Fibroblast of pulmonary artery (primary cell): ENCODE data around the gene HOXB7.

Experiments used
- DNase-seq: peaks from one replicate; pipeline ENCODE4 v3.0.0-alpha.2; 2010; ENCODE audit warnings: low read depth
- H3K4me3 ChIP-seq: replicated peaks from 2 replicates; pipeline ENCODE4 v1.5.1; 2011; ENCODE audit warnings: low read depth, mild to moderate bottlenecking, control low read depth, low read length, moderate library complexity
- CTCF ChIP-seq: IDR thresholded peaks from 2 replicates; pipeline ENCODE4 v1.5.1; 2011; ENCODE audit warnings: mild to moderate bottlenecking, control low read depth, low read length, inconsistent platforms; ENCODE audit errors: missing control alignments

The HOXB7 gene

GRCh38 chr17:48598736-48599135 lies 12.1 kb downstream of the HOXB7 start:
- no peak for DNase-seq
- H3K4me3 ChIP-seq = no peak overlapping the region
- TF ChIP-seq CTCF = no peak

GRCh38 chr17:48597778-48598631 lies 12.8 kb downstream of the HOXB7 start:
- H3K4me3 ChIP-seq = peak overlapping the region; percentile 41
- DNase-seq = no peak
- TF ChIP-seq CTCF = no peak

GRCh38 chr17:48597528-48597777 lies 13.4 kb downstream of the HOXB7 start:
- TF ChIP-seq CTCF = no peak
- DNase-seq = no peak
- H3K4me3 ChIP-seq = peak overlapping the region; percentile 41

GRCh38 chr17:48596735-48597527 lies 13.9 kb downstream of the HOXB7 start:
- no peak for DNase-seq
- peak overlapping the region; percentile 41 for H3K4me3 ChIP-seq
- TF ChIP-seq CTCF = no peak

GRCh38 chr17:48596000-48596734 lies 14.7 kb downstream of the HOXB7 start:
- DNase-seq = no peak
- no peak for TF ChIP-seq CTCF

GRCh38 chr17:48595278-48595999 lies 15.4 kb downstream of the HOXB7 start:
- no peak for DNase-seq
- no peak for TF ChIP-seq CTCF
- no peak overlapping the region for H3K4me3 ChIP-seq

More at GRCh38 chr17:48596000-48596734, 14.7 kb downstream of the HOXB7 start:
- no peak overlapping the region for H3K4me3 ChIP-seq
